GM12892 (cell line): Measurements from ENCODE around the gene TMEM170A.

ENCODE experiments used
- POLR2A ChIP-seq: IDR thresholded peaks from 2 replicates; pipeline ENCODE4 v1.6.1; 2011; ENCODE audit warnings: low read depth, low read length, control low read depth
- POLR2AphosphoS5 ChIP-seq: IDR thresholded peaks from 2 replicates; pipeline ENCODE4 v1.6.1; 2011; ENCODE audit warnings: low read depth, low read length, control low read depth

DNA sequence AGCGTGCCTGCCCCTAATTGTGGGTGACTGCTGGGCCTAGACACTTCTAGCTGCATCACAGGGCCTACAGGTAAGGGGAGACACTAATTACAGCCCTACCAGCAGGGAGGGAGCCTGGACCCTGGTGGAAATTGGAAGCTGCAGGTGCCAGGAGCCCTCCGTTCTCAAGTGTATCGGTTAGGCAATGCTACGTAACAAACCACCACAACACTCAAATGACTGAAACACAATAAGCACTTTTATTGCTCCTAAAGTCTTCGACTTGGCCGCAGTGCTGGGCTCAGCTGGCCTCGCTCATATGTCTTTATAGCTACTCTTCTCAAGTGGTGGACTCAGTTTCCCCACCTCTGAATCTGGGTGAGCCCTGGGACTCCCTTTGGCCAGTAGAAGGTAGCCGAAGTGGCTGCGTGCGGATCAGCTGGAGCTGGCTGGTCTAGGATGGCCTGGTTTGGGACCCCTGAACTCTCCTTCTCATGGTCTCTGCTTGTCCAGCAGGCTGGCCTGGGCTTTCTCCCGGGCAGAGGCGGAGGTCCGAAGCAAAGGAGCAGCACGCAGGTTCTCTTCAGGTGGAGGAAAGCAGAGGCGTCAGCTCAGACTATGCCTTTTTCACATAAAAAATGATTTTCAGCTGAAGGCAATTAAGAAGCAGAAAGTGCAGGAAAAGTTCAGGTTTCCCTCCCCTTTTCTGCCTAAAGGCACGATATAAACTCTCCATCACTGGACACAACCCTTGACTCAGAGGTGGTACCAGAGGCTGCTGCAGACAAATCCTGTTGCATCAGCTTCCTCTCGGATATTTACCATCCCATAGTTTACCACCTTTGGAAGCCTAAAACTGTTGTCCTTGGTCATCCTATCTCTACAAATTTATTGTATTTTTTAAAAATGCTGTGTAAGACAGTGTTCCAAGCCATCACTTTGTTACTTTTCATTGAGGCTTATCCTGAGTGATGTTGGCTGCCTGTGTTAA lies 8.7 kb upstream of the TMEM170A start:
- TF ChIP-seq POLR2A: no peak
- no peak for TF ChIP-seq POLR2AphosphoS5
